Gastrocnemius medialis (tissue), 4 donors: ENCODE data around the gene ZSCAN16. TPM values are rescaled to one million over a fixed set of nuclear protein-coding genes. Genes with fewer than 3 reads are reported as not detected.

Experiments
- ATAC-seq, 2 donors: fragments of 150-250 bp; one replicate each; pipeline ENCODE4 v1.9.1; 2016
- DNase-seq, 2 donors: peaks; one replicate each; pipeline ENCODE4 v3.0.0-alpha.2; 2019
- H3K27ac ChIP-seq, 4 donors: fragments of 200-600 bp; sonication (generic); 1 replicate in 1 of 4; 2 replicates in 3 of 4; pipeline ENCODE4 v1.5.1; 2016 to 2018; ENCODE audit warnings: mild to moderate bottlenecking in 2 of 4, moderate library complexity in 1 of 4
- H3K27me3 ChIP-seq, 3 donors: fragments of 200-600 bp; sonication (generic) in 2 of 3; 1 replicate in 1 of 3; 2 replicates in 2 of 3; pipeline versions ENCODE4 v1.5.1 to v1.6.0; 2016 to 2019; ENCODE audit warnings: mild to moderate bottlenecking in 1 of 3, moderate library complexity in 1 of 3
- H3K36me3 ChIP-seq, 2 donors: fragments of 200-600 bp; sonication (generic) in 1 of 2; one replicate each; pipeline ENCODE4 v1.5.1; 2017 to 2018
- H3K4me1 ChIP-seq, 2 donors: fragments of 200-600 bp; sonication (generic) in 1 of 2; one replicate each; pipeline ENCODE4 v1.5.1; 2016 to 2017; ENCODE audit warnings: mild to moderate bottlenecking in 2 of 2
- H3K4me3 ChIP-seq, 4 donors: fragments of 200-600 bp; sonication (generic) in 3 of 4; 1 replicate in 1 of 4; 2 replicates in 3 of 4; pipeline ENCODE4 v1.5.1; 2016 to 2019; ENCODE audit warnings: mild to moderate bottlenecking in 2 of 4
- H3K9me3 ChIP-seq, 3 donors: fragments of 200-600 bp; sonication (generic) in 2 of 3; 1 replicate in 1 of 3; 2 replicates in 2 of 3; pipeline ENCODE4 v1.5.1; 2016 to 2019
- CTCF ChIP-seq, 5 experiments: fragments of 450-650 bp in 3 of 5; fragments of 200-600 bp in 2 of 5; sonication (generic) in 2 of 5; IDR thresholded peaks in 4 of 5; conservative IDR thresholded peaks in 1 of 5; 1 replicate in 4 of 5; 2 replicates in 1 of 5; pipeline ENCODE4 v1.5.1; 2016 to 2019; ENCODE audit warnings: antibody characterized with exemption in 5 of 5, mild to moderate bottlenecking in 3 of 5, moderate library complexity in 3 of 5
- POLR2A ChIP-seq, 2 donors: fragments of 450-650 bp; IDR thresholded peaks; one replicate each; pipeline ENCODE4 v1.6.1; 2017; ENCODE audit warnings: antibody characterized with exemption in 2 of 2, mild to moderate bottlenecking in 2 of 2, moderate library complexity in 2 of 2
- in situ Hi-C, 4 donors: fragments of 200-750 bp; cut with MboI; loops; one replicate each; pipeline versions ENCODE4 v1.15.0 to v1.8.0; 2017; ENCODE audit warnings: low sequenced_read_pairs in 4 of 4
- intact Hi-C: fragments of 100-400 bp; cut with DNase I; formaldehyde crosslinking; loops from one replicate; pipeline ENCODE4 v1.15.1; 2023; ENCODE audit warnings: low total_unique reads
- total RNA-seq, 4 donors: library from RNA; depleted of rRNA; stranded (reverse); fragments of >200 nt; gene quantifications; one replicate each; pipeline versions ENCODE4 v1.1.0 to v1.2.3, GENCODE V29; 2016

ZSCAN16 gene
- total RNA-seq, 4 donors from 2014 or later: 1.8 to 4.2 (median 3.4) TPM

DNA sequence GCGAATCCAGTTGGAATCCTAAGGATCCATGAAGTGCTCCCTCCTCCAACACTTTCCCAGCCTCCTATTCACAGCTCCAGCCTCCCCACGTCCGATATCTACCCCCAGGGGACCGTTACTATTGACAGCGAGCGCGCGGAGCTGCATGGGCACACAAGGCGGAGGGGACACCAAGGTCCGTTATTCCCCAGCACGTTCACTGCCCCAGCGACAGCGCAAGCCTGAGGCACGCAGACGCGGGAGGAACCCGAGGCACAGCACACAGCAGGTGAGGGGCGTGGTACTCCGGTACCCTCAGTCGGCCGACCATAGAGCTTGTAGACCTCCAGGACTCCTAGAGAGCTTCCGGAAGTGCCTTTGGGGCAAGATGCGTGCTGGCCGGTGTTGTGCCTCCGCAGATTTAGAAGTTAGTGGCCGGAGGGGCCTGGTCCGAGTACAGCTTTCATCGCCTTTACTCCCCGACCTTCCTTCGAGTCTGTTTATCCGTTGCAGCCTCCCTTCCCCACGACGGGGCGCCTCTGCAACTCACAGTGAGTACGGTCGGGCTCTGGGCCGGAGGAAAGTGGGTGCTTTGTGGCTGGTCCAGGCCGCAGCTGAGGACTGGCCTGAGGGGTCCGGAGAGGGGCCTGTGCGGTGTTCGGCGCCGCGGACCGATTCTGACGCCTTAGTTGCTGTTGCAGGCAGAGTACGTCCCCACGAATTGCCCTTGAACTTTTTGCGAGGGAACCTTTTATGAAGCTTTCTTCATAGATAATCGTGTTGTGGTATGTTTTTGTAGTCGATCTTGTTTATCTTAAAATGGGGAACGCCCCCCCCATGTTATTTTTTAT lies 17.3 kb downstream of the ZSCAN16 start, which contains the start of gene ZKSCAN8:
TSS of gene ZKSCAN8 (plus strand) at position 384 of the 830 bp plus-strand sequence. CDS start 6,525 bp downstream, outside the sequence.
- H3K27ac ChIP-seq: peak within 1 kb of the TSS; percentile 69 to 83 (median 79)
- DNase-seq (peak; percentile 69 to 76), ATAC-seq (peak; percentile 81 to 86)
- no peaks in the 10 kb centered on the region for H3K27me3 ChIP-seq
- H3K36me3 ChIP-seq: peaks cover 0 to 14% of the 10 kb centered on the region in 2 donors
- H3K9me3 ChIP-seq: no peaks in the 10 kb centered on the region
- in situ Hi-C loops (loop anchor here in 3 of 4 donors (10.0 to 25.0 kb wide), 2 partner anchors 73 to 121 kb away; partner anchors contain the start of genes NKAPL (in 1 of the 3), ZKSCAN4 (in 1 of the 3) and ZSCAN26 (in 1 of the 3)), intact Hi-C loops (loop anchor here (1.0 to 5.0 kb wide), 3 partner anchors 17 to 126 kb away; partner anchors contain the start of genes ZKSCAN4, ZSCAN16 and ZSCAN26)
- peak within 1 kb of the TSS; percentile 82 to 97 (median 90) for H3K4me3 ChIP-seq
- no peak for TF ChIP-seq CTCF (IDR thresholded peaks at IDR 0.05 in 4 of 5, conservative IDR thresholded peaks at IDR 0.05 in 1 of 5)
- peak; percentile 32 to 33 for TF ChIP-seq POLR2A (IDR thresholded peaks at IDR 0.05)
- peaks cover 15 to 25% of the 10 kb centered on the region in 2 donors for H3K4me1 ChIP-seq

- no peak for DNase-seq
- ATAC-seq: no peak
- peak overlapping the region; percentile 82 to 97 (median 90) for H3K4me3 ChIP-seq
- TF ChIP-seq POLR2A (IDR thresholded peaks at IDR 0.05): no peak
- no peak for TF ChIP-seq CTCF (IDR thresholded peaks at IDR 0.05 in 4 of 5, conservative IDR thresholded peaks at IDR 0.05 in 1 of 5)
- no peaks in the 10 kb centered on the region for H3K27me3 ChIP-seq
- intact Hi-C loops: loop anchor here (5.0 kb wide), 1 partner anchor 125 kb away; the partner anchor contains the start of gene ZSCAN26
- peaks cover 15 to 24% of the 10 kb centered on the region in 2 donors for H3K4me1 ChIP-seq
- no peaks in the 10 kb centered on the region for H3K9me3 ChIP-seq
- peak overlapping the region; percentile 69 to 83 (median 79) for H3K27ac ChIP-seq
- peaks cover 0 to 14% of the 10 kb centered on the region in 2 donors for H3K36me3 ChIP-seq
- in situ Hi-C loops: loop anchor here in 3 of 4 donors (10.0 to 25.0 kb wide), 2 partner anchors 72 to 120 kb away; partner anchors contain the start of genes NKAPL (in 1 of the 3), ZKSCAN4 (in 1 of the 3) and ZSCAN26 (in 1 of the 3)
Measured at GRCh38 chr6:28142446-28142845, 18.0 kb downstream of the ZSCAN16 start.

GRCh38 chr6:28145231-28145630 lies 20.8 kb downstream of the ZSCAN16 start:
- DNase-seq (no peak), ATAC-seq (no peak)
- Histone ChIP-seq H3K4me1 (peaks cover 15 to 18% of the 10 kb centered on the region in 2 donors), H3K4me3 (no peak overlapping the region), H3K36me3 (peaks cover 0 to 35% of the 10 kb centered on the region in 2 donors), H3K27ac (no peak overlapping the region), H3K27me3 (no peaks in the 10 kb centered on the region), H3K9me3 (no peaks in the 10 kb centered on the region)
- intact Hi-C loops (no loop called here), in situ Hi-C loops (loop anchor here in 3 of 4 donors (10.0 to 25.0 kb wide), 2 partner anchors 70 to 117 kb away; partner anchors contain the start of genes NKAPL (in 1 of the 3), ZKSCAN4 (in 1 of the 3) and ZSCAN26 (in 1 of the 3))
- no peak for TF ChIP-seq POLR2A (IDR thresholded peaks at IDR 0.05)
- TF ChIP-seq CTCF (IDR thresholded peaks at IDR 0.05 in 4 of 5, conservative IDR thresholded peaks at IDR 0.05 in 1 of 5): no peak

DNA sequence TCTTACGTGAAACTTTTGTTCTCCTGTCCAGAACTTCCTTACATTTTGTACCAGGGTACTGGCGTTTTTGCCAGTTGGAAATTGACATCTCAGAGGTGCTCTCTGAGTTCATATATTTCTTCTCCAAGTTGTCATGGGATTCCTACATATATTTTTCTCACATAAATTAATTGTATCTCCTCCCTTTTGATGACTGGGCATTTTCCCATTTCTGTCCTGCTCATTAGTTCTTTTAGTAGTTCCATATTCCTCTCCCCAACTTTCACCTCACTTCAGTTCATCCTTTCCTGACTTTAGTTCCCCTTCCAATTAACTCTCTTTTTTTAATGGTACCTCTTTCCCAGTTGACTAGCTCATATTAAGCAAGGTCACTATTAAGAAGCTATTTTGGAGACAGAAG lies 28.1 kb downstream of the ZSCAN16 start:
- Histone ChIP-seq H3K27me3 (no peaks in the 10 kb centered on the region), H3K4me3 (no peak overlapping the region), H3K4me1 (no peaks in the 10 kb centered on the region), H3K36me3 (peaks cover 10 to 94% of the 10 kb centered on the region in 2 donors), H3K9me3 (no peaks in the 10 kb centered on the region), H3K27ac (no peak overlapping the region)
- DNase-seq (no peak), ATAC-seq (no peak)
- no peak for TF ChIP-seq CTCF (IDR thresholded peaks at IDR 0.05 in 4 of 5, conservative IDR thresholded peaks at IDR 0.05 in 1 of 5)
- TF ChIP-seq POLR2A (IDR thresholded peaks at IDR 0.05): no peak
- intact Hi-C loops (no loop called here), in situ Hi-C loops (no loop called here)
